OCI-LY1 (cell line): ENCODE data around the gene INPP5J.

Experiments used
- EZH2 ChIP-seq: fragments of 200-600 bp; sonication (generic), shearing (Covaris generic); IDR thresholded peaks from 2 replicates; pipeline ENCODE4 v1.8.0; 2017; ENCODE audit warnings: borderline replicate concordance, mixed run types, mild to moderate bottlenecking, antibody characterized with exemption, low read length, moderate library complexity, mixed read lengths
- TF ChIP-seq, protein P1 (sequence below): fragments of 200-600 bp; sonication (generic), shearing (Covaris generic); IDR thresholded peaks from 2 replicates; pipeline ENCODE4 v1.5.1; 2017; ENCODE audit warnings: mild to moderate bottlenecking, antibody characterized with exemption, low read length, moderate library complexity, mixed read lengths

GRCh38 chr22:31134688-31135087 lies 11.9 kb downstream of the INPP5J start:
- no peak for TF ChIP-seq EZH2
- TF ChIP-seq, protein P1, sequence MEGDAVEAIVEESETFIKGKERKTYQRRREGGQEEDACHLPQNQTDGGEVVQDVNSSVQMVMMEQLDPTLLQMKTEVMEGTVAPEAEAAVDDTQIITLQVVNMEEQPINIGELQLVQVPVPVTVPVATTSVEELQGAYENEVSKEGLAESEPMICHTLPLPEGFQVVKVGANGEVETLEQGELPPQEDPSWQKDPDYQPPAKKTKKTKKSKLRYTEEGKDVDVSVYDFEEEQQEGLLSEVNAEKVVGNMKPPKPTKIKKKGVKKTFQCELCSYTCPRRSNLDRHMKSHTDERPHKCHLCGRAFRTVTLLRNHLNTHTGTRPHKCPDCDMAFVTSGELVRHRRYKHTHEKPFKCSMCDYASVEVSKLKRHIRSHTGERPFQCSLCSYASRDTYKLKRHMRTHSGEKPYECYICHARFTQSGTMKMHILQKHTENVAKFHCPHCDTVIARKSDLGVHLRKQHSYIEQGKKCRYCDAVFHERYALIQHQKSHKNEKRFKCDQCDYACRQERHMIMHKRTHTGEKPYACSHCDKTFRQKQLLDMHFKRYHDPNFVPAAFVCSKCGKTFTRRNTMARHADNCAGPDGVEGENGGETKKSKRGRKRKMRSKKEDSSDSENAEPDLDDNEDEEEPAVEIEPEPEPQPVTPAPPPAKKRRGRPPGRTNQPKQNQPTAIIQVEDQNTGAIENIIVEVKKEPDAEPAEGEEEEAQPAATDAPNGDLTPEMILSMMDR = no peak
